PC-9 (cell line): Measurements from ENCODE around the gene PAPOLA. TPM values are rescaled to one million over a fixed set of nuclear protein-coding genes. Genes with fewer than 3 reads are reported as not detected.

Experiments
- BruUV-seq: library from RNA; stranded (reverse); fragments of 400-500 nt; replicated peaks from 2 replicates; lab custom pipeline; 2021; lab: Mats Ljungman, UMichigan
- CTCF ChIA-PET: fragments of 300-600 bp; sonication (Branson Sonifier 250); formaldehyde crosslinking; loops from one replicate; lab custom pipeline; 2022; ENCODE audit warnings: antibody characterized with exemption; lab: Charles Lee
- POLR2A ChIA-PET: fragments of 300-600 bp; sonication (Branson Sonifier 250); formaldehyde crosslinking; loops from one replicate; lab custom pipeline; 2022; ENCODE audit warnings: antibody characterized with exemption; ENCODE audit not compliant: unreplicated experiment; lab: Charles Lee
- DNase-seq, 2 experiments: peaks; one replicate each; pipeline versions ENCODE4 v3.0.0 to v3.0.0-alpha.2; 2015 to 2022; ENCODE audit warnings: mixed read lengths in 1 of 2
- H2AFZ ChIP-seq: fragments of 200-600 bp; sonication (generic); 2 replicates; pipeline ENCODE4 v1.8.1; 2017; ENCODE audit warnings: antibody characterized with exemption
- H3F3A ChIP-seq: fragments of 200-600 bp; sonication (generic); 2 replicates; pipeline ENCODE4 v1.8.1; 2017; ENCODE audit warnings: antibody characterized with exemption, mild to moderate bottlenecking, low read depth; ENCODE audit not compliant: insufficient read depth
- H3K27ac ChIP-seq: fragments of 200-600 bp; sonication (generic); 2 replicates; pipeline ENCODE4 v1.6.1; 2016; ENCODE audit warnings: mixed run types
- H3K27me3 ChIP-seq: fragments of 200-600 bp; sonication (generic); 2 replicates; pipeline ENCODE4 v1.6.1; 2016; ENCODE audit warnings: low read depth, mixed run types; ENCODE audit not compliant: insufficient read depth
- H3K36me3 ChIP-seq: fragments of 200-600 bp; sonication (generic); 2 replicates; pipeline ENCODE4 v1.6.1; 2016; ENCODE audit warnings: low read depth, mixed run types
- H3K4me1 ChIP-seq: fragments of 200-600 bp; sonication (generic); replicated peaks from 2 replicates; pipeline ENCODE4 v1.6.1; 2016; ENCODE audit warnings: mixed run types; ENCODE audit not compliant: insufficient read depth
- H3K4me2 ChIP-seq: fragments of 200-600 bp; sonication (generic); 2 replicates; pipeline ENCODE4 v1.6.1; 2017; ENCODE audit warnings: mixed run types
- H3K4me3 ChIP-seq: fragments of 200-600 bp; sonication (generic); 2 replicates; pipeline ENCODE4 v1.6.1; 2016; ENCODE audit warnings: mixed run types
- H3K79me2 ChIP-seq: fragments of 200-600 bp; sonication (generic); 2 replicates; pipeline ENCODE4 v1.6.1; 2017; ENCODE audit warnings: low read depth, mixed run types
- H3K9me2 ChIP-seq: fragments of 200-600 bp; sonication (generic); 2 replicates; pipeline ENCODE4 v1.8.1; 2017; ENCODE audit warnings: mild to moderate bottlenecking; ENCODE audit not compliant: insufficient read depth
- H3K9me3 ChIP-seq: fragments of 200-600 bp; sonication (generic); 2 replicates; pipeline ENCODE4 v1.8.1; 2016; ENCODE audit warnings: low read depth; ENCODE audit not compliant: insufficient read depth
- H4K20me1 ChIP-seq: fragments of 200-600 bp; sonication (generic); 2 replicates; pipeline ENCODE4 v1.8.1; 2017; ENCODE audit not compliant: insufficient read depth
- CTCF ChIP-seq: fragments of 200-600 bp; sonication (generic); conservative IDR thresholded peaks from 2 replicates; pipeline ENCODE4 v1.6.1; 2017; ENCODE audit warnings: mixed run types, antibody characterized with exemption, mild to moderate bottlenecking, moderate library complexity
- EZH2 ChIP-seq: fragments of 200-600 bp; sonication (generic); IDR thresholded peaks from 2 replicates; pipeline ENCODE4 v1.8.0; 2017; ENCODE audit warnings: antibody characterized with exemption, low read depth
- intact Hi-C: fragments of 100-400 bp; cut with micrococcal nuclease; formaldehyde crosslinking; loops from one replicate; pipeline ENCODE4 v1.10.0; 2022; ENCODE audit not compliant: unreplicated experiment
- total RNA-seq: library from RNA; stranded (reverse); gene quantifications from 2 replicates; pipeline ENCODE4 v1.2.3, GENCODE V29; 2021

PAPOLA gene
- total RNA-seq, 1 experiment from 2014 or later: 68.4 TPM

- TF ChIP-seq EZH2 (no peak), CTCF (no peak)
- ChIA-PET CTCF (no interaction called here), POLR2A (no interaction called here)
- Histone ChIP-seq H3K79me2 (no peaks in the 10 kb centered on the region), H3F3A (no peaks in the 10 kb centered on the region), H3K4me3 (no peak overlapping the region), H3K27me3 (peaks cover 44% of the 10 kb centered on the region), H3K9me2 (no peaks in the 10 kb centered on the region), H3K4me1 (no peaks in the 10 kb centered on the region), H4K20me1 (no peaks in the 10 kb centered on the region), H2AFZ (no peak overlapping the region), H3K9me3 (no peaks in the 10 kb centered on the region), H3K27ac (no peak overlapping the region), H3K4me2 (no peak overlapping the region), H3K36me3 (no peaks in the 10 kb centered on the region)
- intact Hi-C loops: no loop called here
- DNase-seq: no peak
- BruUV-seq: no TSS peak
These were observed 96.9 kb downstream of the PAPOLA start for GRCh38 chr14:96599076-96599475.

GRCh38 chr14:96602186-96602585 lies 100.0 kb downstream of the PAPOLA start:
- no peak for DNase-seq
- Histone ChIP-seq H2AFZ (no peak overlapping the region), H3K9me2 (no peaks in the 10 kb centered on the region), H4K20me1 (no peaks in the 10 kb centered on the region), H3K27ac (no peak overlapping the region), H3K4me1 (no peaks in the 10 kb centered on the region), H3K4me2 (no peak overlapping the region), H3K79me2 (no peaks in the 10 kb centered on the region), H3K4me3 (no peak overlapping the region), H3K36me3 (no peaks in the 10 kb centered on the region), H3K27me3 (peaks cover 56% of the 10 kb centered on the region), H3F3A (no peaks in the 10 kb centered on the region), H3K9me3 (no peaks in the 10 kb centered on the region)
- ChIA-PET CTCF (no interaction called here), POLR2A (no interaction called here)
- no TSS peak for BruUV-seq
- TF ChIP-seq EZH2 (no peak), CTCF (no peak)
- intact Hi-C loops: no loop called here

- ChIA-PET CTCF (no interaction called here), POLR2A (no interaction called here)
- TF ChIP-seq CTCF (no peak), EZH2 (no peak)
- H3K79me2 ChIP-seq: no peaks in the 10 kb centered on the region
- peaks cover 56% of the 10 kb centered on the region for H3K27me3 ChIP-seq
- no TSS peak for BruUV-seq
- no peaks in the 10 kb centered on the region for H3K4me1 ChIP-seq
- no peak overlapping the region for H3K27ac ChIP-seq
- DNase-seq: no peak
- no peaks in the 10 kb centered on the region for H3F3A ChIP-seq
- H3K4me2 ChIP-seq: no peak overlapping the region
- H3K9me2 ChIP-seq: no peaks in the 10 kb centered on the region
- no peaks in the 10 kb centered on the region for H4K20me1 ChIP-seq
- intact Hi-C loops: no loop called here
- no peaks in the 10 kb centered on the region for H3K9me3 ChIP-seq
- no peak overlapping the region for H3K4me3 ChIP-seq
- no peaks in the 10 kb centered on the region for H3K36me3 ChIP-seq
- H2AFZ ChIP-seq: no peak overlapping the region
These were observed 101.4 kb downstream of the PAPOLA start for GRCh38 chr14:96603350-96604255.
